ENCODE results near the gene TIAL1. TPM values are rescaled to one million over a fixed set of nuclear protein-coding genes. Genes with fewer than 3 reads are reported as not detected.
A peak's percentile ranks its signal among the peaks of the same experiment; 100 is the strongest.
"Not testable (repeated sequence)": the region's sequence is repeated elsewhere in the genome, so short reads cannot be mapped to it uniquely, and the experiment has no call there.

The TIAL1 gene
- total RNA-seq, 1 donor from 2014 or later = 51.4 TPM

DNA sequence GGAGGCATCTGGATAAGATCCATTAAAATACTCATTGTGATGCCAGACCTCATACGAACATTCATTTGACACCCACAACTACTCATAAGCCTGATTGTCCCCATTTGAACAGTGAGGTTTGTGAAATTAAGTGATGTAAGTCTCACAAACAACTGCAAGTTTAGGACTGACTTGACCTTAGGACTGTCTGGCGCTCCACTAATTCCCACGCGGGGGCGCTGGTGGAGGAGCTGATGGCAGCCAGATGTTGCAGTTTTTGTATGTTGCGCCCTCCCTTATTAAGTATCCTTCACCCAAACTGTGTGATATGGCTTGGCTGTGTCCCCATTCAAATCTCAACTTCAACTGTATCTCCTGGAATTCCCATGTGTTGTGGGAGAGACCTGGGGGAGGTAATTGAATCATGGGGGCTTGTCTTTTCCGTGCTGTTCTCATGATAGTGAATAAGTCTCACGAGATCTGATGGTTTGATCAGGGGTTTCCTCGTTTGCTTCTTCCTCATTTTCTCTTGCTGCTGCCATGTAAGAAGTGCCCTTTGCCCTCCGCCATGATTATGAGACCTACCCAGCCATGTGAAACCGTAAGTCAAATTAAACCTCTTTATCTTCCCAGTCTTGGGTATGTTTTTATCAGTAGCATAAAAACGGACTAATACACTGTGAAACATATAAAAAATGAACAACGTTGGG is 20.3 kb upstream of the TIAL1 start:
- no peak for DNase-seq (ENCODE audit: low spot score in 2 of 2)

GRCh38 chr10:119614686-119615085 is 17.9 kb upstream of the TIAL1 start:
- DNase-seq (ENCODE audit: low spot score in 2 of 2) (no peak), FAIRE-seq (no peak)

More for the DNA sequence above, 20.3 kb upstream of the TIAL1 start:
- FAIRE-seq = no peak

GRCh38 chr10:119613741-119614140 is 17.0 kb upstream of the TIAL1 start:
- no peak for DNase-seq (ENCODE audit: low spot score in 2 of 2)
- no peak for FAIRE-seq

- FAIRE-seq = no peak
- no peak for DNase-seq (ENCODE audit: low spot score in 2 of 2)
Measured at GRCh38 chr10:119611433-119611832, 14.7 kb upstream of the TIAL1 start.

GRCh38 chr10:119609516-119609915 is 12.8 kb upstream of the TIAL1 start:
- DNase-seq (ENCODE audit: low spot score in 2 of 2) = no peak
- no peak for FAIRE-seq

- DNase-seq (ENCODE audit: low spot score in 2 of 2) (peak in 1 of 2 donors; percentile 49), FAIRE-seq (no peak)
Measured at GRCh38 chr10:119608316-119609155, 11.8 kb upstream of the TIAL1 start.

DNA sequence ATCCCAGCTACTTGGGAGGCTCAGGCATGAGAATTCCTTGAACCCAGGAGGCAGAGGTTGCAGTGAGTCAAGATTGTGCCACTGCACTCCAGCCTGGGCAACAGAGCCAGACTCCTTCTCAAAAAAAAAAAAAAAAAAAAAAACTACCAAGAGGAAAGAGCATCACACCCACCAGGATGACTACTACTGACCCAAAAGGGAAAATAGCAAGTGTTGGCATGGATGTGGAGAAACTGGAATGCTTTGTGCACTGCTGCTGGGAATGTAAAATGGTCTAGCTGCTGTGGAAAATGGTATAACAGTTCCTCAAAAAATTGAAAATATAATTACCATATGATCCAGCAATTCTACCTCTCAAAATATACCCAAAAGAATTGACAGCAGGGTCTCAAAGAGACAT is 7.7 kb upstream of the TIAL1 start:
- no peak for DNase-seq (ENCODE audit: low spot score in 2 of 2)
- no peak for FAIRE-seq

- no peak for FAIRE-seq
- no peak for DNase-seq (ENCODE audit: low spot score in 2 of 2)
Measured at GRCh38 chr10:119602241-119603095, 5.7 kb upstream of the TIAL1 start.

- no peak for FAIRE-seq
- DNase-seq (ENCODE audit: low spot score in 2 of 2) = no peak
Measured at GRCh38 chr10:119598397-119598796, 1.6 kb upstream of the TIAL1 start.

- no peak for FAIRE-seq
- no peak for DNase-seq (ENCODE audit: low spot score in 2 of 2)
Measured at GRCh38 chr10:119597405-119598186, 832 bp upstream of the TIAL1 start.

- FAIRE-seq (no peak), DNase-seq (ENCODE audit: low spot score in 2 of 2) (peak; percentile 45 to 48)
Measured at GRCh38 chr10:119595676-119596515, 868 bp downstream of the TIAL1 start.

- FAIRE-seq (no peak), DNase-seq (ENCODE audit: low spot score in 2 of 2) (no peak)
Measured at GRCh38 chr10:119595134-119595675, 1.6 kb downstream of the TIAL1 start.

- no peak for FAIRE-seq
- no peak for DNase-seq (ENCODE audit: low spot score in 2 of 2)
Measured at GRCh38 chr10:119588071-119588470, 8.7 kb downstream of the TIAL1 start.

DNA sequence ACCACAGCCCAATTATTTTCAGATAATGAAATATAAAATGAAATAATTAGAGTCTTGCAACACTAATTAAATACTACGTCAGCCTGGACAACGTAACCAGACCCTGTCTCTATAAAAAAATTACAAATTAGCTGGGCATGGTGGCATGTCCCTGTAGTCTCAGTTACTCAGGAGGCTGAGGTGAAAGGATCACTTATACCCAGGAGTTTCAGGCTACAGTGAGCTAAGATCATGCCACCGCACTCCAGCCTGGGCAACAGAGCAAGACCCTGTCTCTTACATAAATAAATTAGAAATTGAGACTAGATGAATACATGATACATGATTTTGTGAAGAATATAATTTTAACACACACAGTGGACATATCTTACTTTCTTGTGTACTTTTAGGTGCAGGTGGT is 18.4 kb downstream of the TIAL1 start:
- DNase-seq (ENCODE audit: low spot score in 2 of 2) (no peak), FAIRE-seq (no peak)

DNA sequence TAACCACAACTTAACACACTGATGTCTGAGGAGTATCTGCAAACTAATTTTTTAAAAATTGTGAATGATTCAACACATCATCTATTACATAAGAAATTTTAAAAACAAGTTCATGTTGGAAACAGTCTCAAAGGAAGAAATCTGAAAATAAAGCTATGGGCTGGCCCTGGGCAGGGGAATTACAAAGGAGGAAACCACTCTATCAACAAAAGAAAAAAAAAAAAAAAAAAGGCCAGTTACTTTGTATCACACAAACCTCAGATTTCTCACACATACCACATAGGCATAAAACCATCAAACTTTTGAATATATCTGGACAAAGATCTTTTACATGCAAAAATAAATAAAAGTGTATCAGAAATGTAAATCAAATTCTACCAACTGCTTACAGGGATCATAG is 20.8 kb downstream of the TIAL1 start:
- DNase-seq (ENCODE audit: low spot score in 2 of 2) = no peak
- FAIRE-seq = peak; percentile 3

GRCh38 chr10:119575506-119575905 is 21.3 kb downstream of the TIAL1 start:
- no peak for DNase-seq (ENCODE audit: low spot score in 2 of 2)
- FAIRE-seq = no peak

GRCh38 chr10:119567978-119568377 is 28.8 kb downstream of the TIAL1 start:
- FAIRE-seq (no peak), DNase-seq (ENCODE audit: low spot score in 2 of 2) (no peak)

DNA sequence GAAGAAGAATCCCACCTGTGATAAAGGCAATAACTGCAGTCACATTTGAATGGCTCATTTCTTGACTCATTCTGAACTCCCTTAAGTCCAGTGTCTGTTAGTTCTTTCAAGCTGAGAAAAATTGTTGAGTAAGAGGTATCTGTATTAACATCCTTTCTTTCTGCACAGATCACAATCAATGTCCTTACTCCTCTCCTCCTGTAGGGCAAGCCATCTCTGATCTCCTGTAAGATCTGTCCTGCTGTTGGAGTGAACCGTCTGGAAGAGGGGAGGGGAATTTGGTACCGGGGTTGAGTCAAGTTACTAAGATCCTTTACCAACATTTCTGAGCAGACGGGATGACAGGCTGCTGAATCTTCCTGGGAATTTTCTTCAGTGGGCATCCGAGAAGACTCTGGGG is 34.7 kb downstream of the TIAL1 start:
- DNase-seq (ENCODE audit: low spot score in 2 of 2) = no peak
- no peak for FAIRE-seq

GRCh38 chr10:119559511-119559910 is 37.3 kb downstream of the TIAL1 start:
- DNase-seq (ENCODE audit: low spot score in 2 of 2); FAIRE-seq: not testable (repeated sequence)

All from frontal cortex (tissue), 4 donors.